ENCODE results near the gene SULT1E1. TPM values are rescaled to one million over a fixed set of nuclear protein-coding genes. Genes with fewer than 3 reads are reported as not detected.

The SULT1E1 gene
- total RNA-seq, 1 donor from 2014 or later, result 114 TPM

- TF ChIP-seq, protein P1, sequence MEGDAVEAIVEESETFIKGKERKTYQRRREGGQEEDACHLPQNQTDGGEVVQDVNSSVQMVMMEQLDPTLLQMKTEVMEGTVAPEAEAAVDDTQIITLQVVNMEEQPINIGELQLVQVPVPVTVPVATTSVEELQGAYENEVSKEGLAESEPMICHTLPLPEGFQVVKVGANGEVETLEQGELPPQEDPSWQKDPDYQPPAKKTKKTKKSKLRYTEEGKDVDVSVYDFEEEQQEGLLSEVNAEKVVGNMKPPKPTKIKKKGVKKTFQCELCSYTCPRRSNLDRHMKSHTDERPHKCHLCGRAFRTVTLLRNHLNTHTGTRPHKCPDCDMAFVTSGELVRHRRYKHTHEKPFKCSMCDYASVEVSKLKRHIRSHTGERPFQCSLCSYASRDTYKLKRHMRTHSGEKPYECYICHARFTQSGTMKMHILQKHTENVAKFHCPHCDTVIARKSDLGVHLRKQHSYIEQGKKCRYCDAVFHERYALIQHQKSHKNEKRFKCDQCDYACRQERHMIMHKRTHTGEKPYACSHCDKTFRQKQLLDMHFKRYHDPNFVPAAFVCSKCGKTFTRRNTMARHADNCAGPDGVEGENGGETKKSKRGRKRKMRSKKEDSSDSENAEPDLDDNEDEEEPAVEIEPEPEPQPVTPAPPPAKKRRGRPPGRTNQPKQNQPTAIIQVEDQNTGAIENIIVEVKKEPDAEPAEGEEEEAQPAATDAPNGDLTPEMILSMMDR (IDR thresholded peaks at IDR 0.05), result no peak
- TF ChIP-seq POLR2AphosphoS5 (IDR thresholded peaks at IDR 0.05; ENCODE audit: insufficient read depth in 1 of 2, low read depth in 1 of 2) (no peak), POLR2A (IDR thresholded peaks at IDR 0.05) (no peak)
- Histone ChIP-seq H3K4me3 (no peak overlapping the region), H3K4me1 (no peaks in the 10 kb centered on the region), H3K9me3 (no peaks in the 10 kb centered on the region), H3K27ac (no peak overlapping the region), H3K27me3 (no peaks in the 10 kb centered on the region), H3K36me3 (no peaks in the 10 kb centered on the region)
- no peak for DNase-seq (ENCODE audit: extremely low spot score in 2 of 2)
- intact Hi-C loops (cut with DNase I), result no loop called here
Observed at GRCh38 chr4:69877453-69877852, 17.5 kb upstream of the SULT1E1 start.

DNA sequence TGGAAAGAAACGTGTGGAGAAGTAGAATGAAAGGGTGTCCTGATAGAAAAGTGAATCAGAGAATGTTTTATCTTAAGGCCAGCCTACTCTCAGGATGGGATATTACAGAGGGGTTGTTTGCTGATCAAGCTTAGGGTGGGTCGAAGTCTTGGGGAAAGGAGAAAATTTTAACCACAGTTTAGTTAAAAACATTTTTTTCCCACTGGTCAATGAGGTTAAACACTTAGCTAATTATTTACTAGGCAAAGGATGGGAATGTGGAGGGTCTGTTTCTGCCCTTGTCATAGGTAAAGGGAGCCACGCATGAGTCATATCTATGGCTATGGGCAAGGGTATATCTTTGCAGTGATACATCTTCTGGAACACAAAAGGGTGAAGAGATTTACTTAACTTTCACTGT is 16.1 kb upstream of the SULT1E1 start:
- Histone ChIP-seq H3K27me3 (no peaks in the 10 kb centered on the region), H3K36me3 (no peaks in the 10 kb centered on the region), H3K27ac (no peak overlapping the region), H3K9me3 (no peaks in the 10 kb centered on the region), H3K4me3 (no peak overlapping the region), H3K4me1 (no peaks in the 10 kb centered on the region)
- DNase-seq (ENCODE audit: extremely low spot score in 2 of 2), result no peak
- intact Hi-C loops (cut with DNase I), result no loop called here
- TF ChIP-seq POLR2AphosphoS5 (IDR thresholded peaks at IDR 0.05; ENCODE audit: insufficient read depth in 1 of 2, low read depth in 1 of 2), result no peak
- no peak for TF ChIP-seq POLR2A (IDR thresholded peaks at IDR 0.05)
- TF ChIP-seq, protein P1 (IDR thresholded peaks at IDR 0.05), result no peak

DNA sequence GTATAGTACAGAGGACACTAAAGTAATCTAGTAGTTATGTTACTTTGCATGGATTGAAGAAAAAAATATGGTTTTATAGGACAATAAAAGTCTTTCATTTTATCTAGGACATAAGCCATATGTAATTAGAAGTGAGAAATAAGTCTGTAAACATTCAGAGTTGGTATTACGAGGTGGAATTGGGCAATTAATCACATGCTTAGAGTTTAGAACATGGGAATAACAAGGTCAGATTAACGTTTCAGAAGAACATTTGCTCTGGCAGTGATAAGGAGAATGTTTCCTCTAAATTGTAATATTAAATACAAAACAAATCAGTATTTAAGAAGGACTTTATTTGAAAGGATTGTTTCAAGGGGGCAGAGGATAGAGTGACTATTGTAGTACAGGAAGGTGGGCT is 15.6 kb upstream of the SULT1E1 start:
- H3K4me3 ChIP-seq, result no peak overlapping the region
- H3K4me1 ChIP-seq, result no peaks in the 10 kb centered on the region
- no peaks in the 10 kb centered on the region for H3K27me3 ChIP-seq
- TF ChIP-seq, protein P1 (IDR thresholded peaks at IDR 0.05), result no peak
- TF ChIP-seq POLR2A (IDR thresholded peaks at IDR 0.05) (no peak), POLR2AphosphoS5 (IDR thresholded peaks at IDR 0.05; ENCODE audit: insufficient read depth in 1 of 2, low read depth in 1 of 2) (no peak)
- intact Hi-C loops (cut with DNase I), result no loop called here
- no peaks in the 10 kb centered on the region for H3K36me3 ChIP-seq
- H3K9me3 ChIP-seq, result no peaks in the 10 kb centered on the region
- no peak overlapping the region for H3K27ac ChIP-seq
- DNase-seq (ENCODE audit: extremely low spot score in 2 of 2), result no peak

- Histone ChIP-seq H3K4me3 (no peak overlapping the region), H3K27me3 (no peaks in the 10 kb centered on the region), H3K4me1 (no peaks in the 10 kb centered on the region), H3K36me3 (no peaks in the 10 kb centered on the region), H3K9me3 (no peaks in the 10 kb centered on the region), H3K27ac (no peak overlapping the region)
- intact Hi-C loops (cut with DNase I), result no loop called here
- no peak for DNase-seq (ENCODE audit: extremely low spot score in 2 of 2)
- TF ChIP-seq, protein P1 (IDR thresholded peaks at IDR 0.05), result no peak
- TF ChIP-seq POLR2A (IDR thresholded peaks at IDR 0.05) (no peak), POLR2AphosphoS5 (IDR thresholded peaks at IDR 0.05; ENCODE audit: insufficient read depth in 1 of 2, low read depth in 1 of 2) (no peak)
Observed at GRCh38 chr4:69874507-69874906, 14.6 kb upstream of the SULT1E1 start.

DNA sequence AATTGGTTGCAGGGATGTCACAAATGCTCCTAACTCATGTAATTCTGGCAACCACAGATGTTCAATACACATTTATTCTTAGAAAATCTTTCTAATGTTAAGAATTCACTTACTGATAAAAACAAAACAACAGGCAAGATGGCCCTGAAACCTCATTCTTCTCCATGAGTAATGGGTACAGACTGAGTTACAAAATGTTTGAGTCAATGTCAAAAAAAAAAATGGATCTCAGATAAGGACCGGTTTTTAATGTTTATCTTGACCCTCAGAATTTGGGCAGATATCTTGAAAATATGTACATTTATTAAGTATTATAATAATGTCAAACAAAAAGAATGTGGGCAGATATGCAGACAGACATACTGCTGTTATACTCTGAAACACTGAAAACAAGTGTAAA is 1.8 kb upstream of the SULT1E1 start:
- intact Hi-C loops (cut with DNase I), result no loop called here
- H3K9me3 ChIP-seq, result no peaks in the 10 kb centered on the region
- no peaks in the 10 kb centered on the region for H3K27me3 ChIP-seq
- H3K4me3 ChIP-seq, result no peak overlapping the region
- no peaks in the 10 kb centered on the region for H3K36me3 ChIP-seq
- TF ChIP-seq, protein P1 (IDR thresholded peaks at IDR 0.05), result no peak
- TF ChIP-seq POLR2A (IDR thresholded peaks at IDR 0.05) (no peak), POLR2AphosphoS5 (IDR thresholded peaks at IDR 0.05; ENCODE audit: insufficient read depth in 1 of 2, low read depth in 1 of 2) (no peak)
- H3K4me1 ChIP-seq, result no peaks in the 10 kb centered on the region
- DNase-seq (ENCODE audit: extremely low spot score in 2 of 2), result no peak
- no peak overlapping the region for H3K27ac ChIP-seq

Data from vagina (tissue), 2 donors.